IPS-18a (cell line): ENCODE measurements around the gene RNF175.
A peak's percentile ranks its signal among the peaks of the same experiment; 100 is the strongest.

Source experiments
- H3K27ac ChIP-seq: one replicate; pipeline ENCODE4 v1.5.1; 2013; ENCODE audit warnings: low read length
- H3K27me3 ChIP-seq: one replicate; pipeline ENCODE4 v1.6.1; 2013; ENCODE audit warnings: mild to moderate bottlenecking, low read length; ENCODE audit not compliant: control insufficient read depth, insufficient read depth
- H3K36me3 ChIP-seq: one replicate; pipeline ENCODE4 v1.6.1; 2013; ENCODE audit warnings: low read depth, low read length; ENCODE audit not compliant: control insufficient read depth
- H3K4me1 ChIP-seq: one replicate; pipeline ENCODE4 v1.6.1; 2013; ENCODE audit warnings: low read depth, low read length; ENCODE audit not compliant: control insufficient read depth
- H3K4me3 ChIP-seq: one replicate; pipeline ENCODE4 v1.5.1; 2013; ENCODE audit warnings: low read length
- H3K9ac ChIP-seq: one replicate; pipeline ENCODE4 v1.6.1; 2013; ENCODE audit warnings: mild to moderate bottlenecking, low read length, moderate library complexity
- H3K9me3 ChIP-seq: one replicate; pipeline ENCODE4 v1.6.1; 2013; ENCODE audit warnings: low read depth, low read length; ENCODE audit not compliant: control insufficient read depth

RNF175 gene

DNA sequence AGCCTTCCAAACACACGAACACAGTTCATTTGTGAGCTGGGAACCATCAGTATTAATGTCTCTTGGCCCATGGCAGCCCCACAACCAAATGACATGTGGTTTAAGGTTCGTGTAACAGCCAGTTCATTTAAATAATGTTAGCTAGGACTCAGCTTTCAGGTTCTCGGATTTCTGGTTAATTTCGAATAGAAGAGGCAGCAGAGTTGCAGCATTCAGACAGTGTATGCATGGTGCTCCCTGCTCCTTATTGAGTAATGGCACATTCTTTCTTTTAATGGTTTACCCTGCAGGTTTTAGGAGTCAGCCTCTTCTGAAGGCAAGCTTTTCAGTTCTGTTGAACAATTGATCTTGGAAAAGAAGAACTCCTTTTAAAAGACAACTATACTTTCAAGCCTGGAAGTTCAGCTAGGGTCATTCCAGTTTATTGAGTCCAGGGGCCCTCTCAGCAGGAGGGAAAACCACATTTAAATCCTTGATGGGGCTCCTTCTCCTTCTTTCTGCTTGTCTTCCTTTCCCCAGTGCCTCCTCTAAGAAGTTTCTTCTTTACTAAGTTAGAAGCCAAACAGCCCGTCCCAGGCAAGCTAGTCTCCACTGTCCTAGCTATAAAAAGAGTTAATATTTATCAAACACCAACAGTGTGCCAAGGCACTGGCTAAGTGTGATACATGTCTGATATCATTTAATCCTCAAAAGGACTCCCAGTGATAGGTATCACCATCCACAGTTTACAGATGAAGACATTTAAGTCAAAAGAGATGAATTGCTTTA lies 5.0 kb upstream of the RNF175 start:
- Histone ChIP-seq H3K27ac (no peak overlapping the region), H3K4me3 (no peak overlapping the region), H3K9ac (no peak overlapping the region), H3K4me1 (peaks cover 14% of the 10 kb centered on the region), H3K36me3 (no peaks in the 10 kb centered on the region), H3K9me3 (no peaks in the 10 kb centered on the region), H3K27me3 (no peaks in the 10 kb centered on the region)

DNA sequence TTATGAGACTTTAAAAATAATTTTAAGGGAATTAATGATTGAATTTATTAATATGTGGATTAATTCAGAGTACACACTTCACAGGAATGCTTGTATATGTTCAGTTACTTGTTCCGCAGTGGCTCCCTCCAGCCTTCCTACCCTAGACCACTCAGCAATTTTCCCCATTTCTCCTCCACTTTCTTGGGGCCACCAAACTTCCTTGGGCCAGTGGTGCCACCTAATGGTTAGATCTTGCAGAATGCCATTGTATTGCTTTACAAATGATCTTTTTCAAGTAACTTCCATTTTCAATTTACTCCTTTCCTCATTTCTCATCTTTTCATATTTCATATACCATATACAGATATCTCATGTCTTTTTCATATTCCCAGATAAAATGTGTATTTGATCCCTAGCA lies 3.6 kb upstream of the RNF175 start:
- H3K27me3 ChIP-seq: peaks cover 8% of the 10 kb centered on the region
- no peak overlapping the region for H3K27ac ChIP-seq
- no peaks in the 10 kb centered on the region for H3K36me3 ChIP-seq
- no peak overlapping the region for H3K9ac ChIP-seq
- H3K4me3 ChIP-seq: no peak overlapping the region
- H3K4me1 ChIP-seq: peaks cover 20% of the 10 kb centered on the region
- no peaks in the 10 kb centered on the region for H3K9me3 ChIP-seq

DNA sequence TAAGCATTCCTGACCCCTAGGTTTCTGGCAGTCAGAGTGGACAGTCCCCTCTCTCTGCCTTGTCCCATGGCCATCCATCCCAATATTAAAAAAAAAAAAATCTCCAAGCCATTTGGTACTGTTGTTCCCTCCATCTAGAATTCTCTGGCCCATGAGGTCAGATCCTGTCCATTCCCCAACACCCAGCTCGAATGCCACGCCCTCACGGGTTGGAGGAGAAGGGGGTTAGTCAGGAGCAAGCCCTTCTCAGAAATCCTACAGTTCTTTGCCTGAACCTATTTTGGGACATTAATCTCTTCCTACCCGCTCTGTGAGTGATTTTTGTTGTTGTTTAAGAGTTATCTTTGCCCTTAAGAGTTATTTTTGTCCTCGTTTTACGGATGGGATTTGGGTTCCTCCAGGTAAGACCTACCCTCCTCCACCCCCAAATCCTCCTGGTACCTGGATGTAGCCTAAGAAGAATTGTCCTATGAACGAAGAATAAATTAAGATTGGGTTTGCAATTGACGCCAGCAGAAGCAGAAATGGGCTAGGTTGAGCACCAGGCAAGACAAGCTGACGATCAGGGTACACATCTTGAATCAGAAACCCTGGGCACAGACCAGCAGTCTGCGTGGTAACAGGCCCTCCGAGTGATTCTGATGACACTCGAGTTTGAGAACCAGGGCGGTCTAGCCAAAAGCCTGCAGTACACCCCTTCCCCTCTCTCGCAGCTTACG lies 977 bp downstream of the RNF175 start:
- H3K9ac ChIP-seq: peak overlapping the region; percentile 62
- peak overlapping the region; percentile 72 for H3K4me3 ChIP-seq
- no peak overlapping the region for H3K27ac ChIP-seq
- H3K36me3 ChIP-seq: no peaks in the 10 kb centered on the region
- no peaks in the 10 kb centered on the region for H3K9me3 ChIP-seq
- peaks cover 8% of the 10 kb centered on the region for H3K27me3 ChIP-seq
- peaks cover 25% of the 10 kb centered on the region for H3K4me1 ChIP-seq

DNA sequence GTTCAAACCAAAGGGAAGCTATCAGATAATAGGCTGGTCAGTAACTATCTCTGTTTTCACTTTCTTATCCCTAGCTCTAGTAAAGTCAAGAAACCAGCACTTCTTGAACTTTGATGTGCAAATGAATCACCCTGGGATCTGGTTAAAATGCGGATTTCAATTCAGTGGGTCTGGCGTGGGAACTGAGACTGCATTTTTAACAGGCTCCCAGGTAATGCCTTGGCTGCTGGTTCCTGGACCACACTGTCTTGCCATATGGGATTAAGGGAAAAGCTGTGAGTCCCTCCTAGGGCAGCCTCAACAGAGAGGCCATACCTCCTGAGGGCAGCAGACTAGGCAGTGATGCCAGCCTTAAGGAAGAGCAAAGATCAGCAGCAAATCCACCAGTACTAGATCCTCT lies 1.7 kb downstream of the RNF175 start:
- Histone ChIP-seq H3K4me3 (peak overlapping the region; percentile 72), H3K27me3 (peaks cover 8% of the 10 kb centered on the region), H3K36me3 (no peaks in the 10 kb centered on the region), H3K9ac (no peak overlapping the region), H3K4me1 (peaks cover 25% of the 10 kb centered on the region), H3K27ac (no peak overlapping the region), H3K9me3 (no peaks in the 10 kb centered on the region)

DNA sequence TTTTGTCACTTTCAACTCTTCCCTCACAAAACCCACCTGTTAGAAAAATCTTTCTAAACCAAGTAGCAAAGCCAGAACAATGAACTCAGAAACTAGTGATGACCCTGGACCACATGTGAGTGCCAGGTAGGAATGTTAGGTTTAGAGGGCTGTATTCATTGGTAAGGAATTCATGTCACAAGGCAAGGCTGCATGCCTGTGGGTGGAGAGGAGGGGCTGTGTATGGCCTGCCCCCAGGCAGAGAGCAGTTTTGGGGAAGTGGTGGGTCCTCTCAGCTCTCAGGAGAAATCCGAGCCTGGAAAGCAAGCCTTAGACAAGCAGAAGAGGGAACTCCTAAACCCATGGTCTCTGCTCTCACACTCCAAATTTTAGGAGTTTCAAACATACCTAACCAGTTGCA lies 2.4 kb downstream of the RNF175 start:
- no peaks in the 10 kb centered on the region for H3K9me3 ChIP-seq
- peaks cover 25% of the 10 kb centered on the region for H3K4me1 ChIP-seq
- peaks cover 8% of the 10 kb centered on the region for H3K27me3 ChIP-seq
- H3K4me3 ChIP-seq: no peak overlapping the region
- H3K9ac ChIP-seq: no peak overlapping the region
- no peak overlapping the region for H3K27ac ChIP-seq
- no peaks in the 10 kb centered on the region for H3K36me3 ChIP-seq

DNA sequence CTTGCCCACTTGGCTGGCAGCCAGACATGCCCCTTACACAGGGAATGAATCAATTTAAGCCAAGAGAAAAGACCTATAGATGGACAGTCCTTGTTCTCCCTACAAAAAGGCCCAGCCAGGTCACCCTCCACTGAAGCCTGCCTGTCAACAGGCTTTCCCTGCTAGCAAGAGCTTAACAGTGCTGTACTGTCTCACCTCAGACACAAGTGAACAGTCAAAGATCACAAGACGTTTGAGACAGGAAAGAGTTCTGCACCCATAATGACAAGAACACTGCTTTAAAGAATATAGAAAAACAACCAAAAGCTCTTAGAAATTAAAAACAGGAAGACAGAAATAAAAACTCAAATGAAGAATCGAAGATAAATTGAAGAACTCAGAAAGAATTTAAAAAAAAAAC lies 4.6 kb downstream of the RNF175 start:
- Histone ChIP-seq H3K4me3 (no peak overlapping the region), H3K4me1 (peaks cover 19% of the 10 kb centered on the region), H3K36me3 (no peaks in the 10 kb centered on the region), H3K27me3 (peaks cover 8% of the 10 kb centered on the region), H3K27ac (no peak overlapping the region), H3K9me3 (no peaks in the 10 kb centered on the region), H3K9ac (no peak overlapping the region)

DNA sequence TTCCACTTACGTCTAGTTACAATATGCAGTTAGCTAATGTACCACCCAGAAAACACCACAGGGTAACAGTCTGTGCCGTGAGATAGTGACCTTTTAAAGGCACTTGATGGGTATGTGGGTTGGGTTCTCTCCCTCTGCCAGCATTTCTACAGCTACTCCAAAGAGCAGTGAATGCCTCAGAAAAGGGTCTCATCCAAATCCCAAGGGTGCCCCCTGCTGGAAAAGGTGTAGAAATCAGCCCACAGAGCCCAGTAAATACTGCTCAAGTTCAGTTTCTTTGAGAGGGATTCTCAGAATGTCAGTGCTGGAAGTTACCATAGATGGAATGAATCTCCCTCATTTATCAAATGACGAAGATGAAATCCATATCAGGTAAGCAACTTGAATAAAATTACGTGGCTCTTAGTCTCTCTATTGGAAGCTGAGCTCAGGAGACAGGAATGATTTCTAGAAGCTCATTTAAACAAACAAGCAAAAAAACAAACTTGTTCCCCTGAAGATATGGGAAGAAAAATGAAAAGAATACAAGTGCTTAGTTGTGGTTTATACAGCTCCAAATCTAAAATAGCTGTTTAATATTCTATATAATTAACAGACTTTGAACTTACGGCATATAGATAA lies 9.5 kb downstream of the RNF175 start:
- H3K27me3 ChIP-seq: no peaks in the 10 kb centered on the region
- H3K9ac ChIP-seq: no peak overlapping the region
- H3K9me3 ChIP-seq: no peaks in the 10 kb centered on the region
- no peak overlapping the region for H3K27ac ChIP-seq
- H3K4me1 ChIP-seq: no peaks in the 10 kb centered on the region
- no peak overlapping the region for H3K4me3 ChIP-seq
- H3K36me3 ChIP-seq: peaks cover 3% of the 10 kb centered on the region

DNA sequence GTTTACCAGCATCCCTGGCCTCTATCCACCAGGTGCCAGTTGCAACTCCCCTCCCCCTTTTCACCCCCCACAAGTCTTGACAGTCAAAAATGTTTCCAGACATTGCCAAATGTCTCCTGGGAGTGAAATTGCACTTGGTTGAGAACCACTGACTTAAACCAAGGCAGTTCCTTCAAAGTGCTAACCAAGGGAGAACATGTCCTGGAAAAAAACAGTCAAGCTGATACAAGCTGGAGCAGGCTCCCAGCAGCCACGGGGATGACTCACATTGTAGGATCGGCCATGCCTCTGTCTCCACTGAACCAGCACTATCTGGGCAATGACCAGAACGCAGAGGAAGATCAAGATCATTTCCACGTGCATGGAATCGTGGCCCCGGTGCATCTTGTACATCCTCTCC lies 11.4 kb downstream of the RNF175 start:
- Histone ChIP-seq H3K27ac (no peak overlapping the region), H3K27me3 (no peaks in the 10 kb centered on the region), H3K9ac (no peak overlapping the region), H3K36me3 (peaks cover 8% of the 10 kb centered on the region), H3K4me1 (no peaks in the 10 kb centered on the region), H3K4me3 (no peak overlapping the region), H3K9me3 (no peaks in the 10 kb centered on the region)

DNA sequence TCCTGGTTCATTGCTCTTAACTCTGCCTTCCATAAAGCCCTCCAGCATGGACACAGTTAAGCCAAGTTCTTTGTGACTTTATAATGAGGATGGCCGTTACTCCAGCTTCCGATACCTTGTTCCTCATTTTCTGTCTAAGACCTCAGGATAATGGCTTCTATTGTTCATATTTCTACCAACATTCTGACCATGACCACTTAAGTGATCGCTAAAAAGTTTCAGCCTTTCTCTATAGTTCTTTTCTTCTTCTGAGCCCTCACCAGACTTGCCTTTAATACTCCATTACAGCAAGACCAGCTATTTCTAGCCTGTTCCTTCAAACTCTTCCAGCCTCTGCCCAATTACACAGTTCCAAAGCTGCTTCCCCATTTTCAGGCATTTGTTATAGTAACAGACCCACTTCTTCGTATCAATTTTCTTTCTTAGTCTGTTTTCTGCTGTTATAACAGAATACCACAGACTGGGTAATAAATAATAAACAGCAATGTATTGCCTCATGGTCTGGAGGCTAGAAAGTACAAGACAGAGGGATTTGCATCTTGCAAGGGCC lies 12.3 kb downstream of the RNF175 start:
- H3K4me1 ChIP-seq: no peaks in the 10 kb centered on the region
- no peaks in the 10 kb centered on the region for H3K27me3 ChIP-seq
- H3K36me3 ChIP-seq: peaks cover 8% of the 10 kb centered on the region
- no peaks in the 10 kb centered on the region for H3K9me3 ChIP-seq
- no peak overlapping the region for H3K9ac ChIP-seq
- H3K27ac ChIP-seq: no peak overlapping the region
- no peak overlapping the region for H3K4me3 ChIP-seq

DNA sequence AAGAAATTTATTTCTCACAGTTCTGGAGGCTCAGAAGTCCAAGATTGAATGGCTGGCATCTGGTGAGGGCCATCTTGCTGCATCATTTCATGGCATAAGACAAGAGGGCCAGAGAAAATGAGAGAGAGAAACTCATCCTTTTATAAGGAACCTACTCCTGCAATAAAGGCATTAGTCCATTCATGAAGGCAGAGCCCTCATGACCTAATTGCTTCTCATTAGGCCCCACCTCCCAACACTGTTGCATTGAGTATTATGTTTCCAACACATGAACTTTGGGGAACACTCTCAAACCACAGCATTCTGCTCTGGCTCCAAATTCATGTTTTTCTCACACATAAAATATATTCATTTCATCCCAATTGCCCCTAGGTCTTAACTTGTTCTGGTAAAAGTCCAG lies 14.2 kb downstream of the RNF175 start:
- H3K4me3 ChIP-seq: no peak overlapping the region
- peaks cover 8% of the 10 kb centered on the region for H3K36me3 ChIP-seq
- H3K27ac ChIP-seq: no peak overlapping the region

DNA sequence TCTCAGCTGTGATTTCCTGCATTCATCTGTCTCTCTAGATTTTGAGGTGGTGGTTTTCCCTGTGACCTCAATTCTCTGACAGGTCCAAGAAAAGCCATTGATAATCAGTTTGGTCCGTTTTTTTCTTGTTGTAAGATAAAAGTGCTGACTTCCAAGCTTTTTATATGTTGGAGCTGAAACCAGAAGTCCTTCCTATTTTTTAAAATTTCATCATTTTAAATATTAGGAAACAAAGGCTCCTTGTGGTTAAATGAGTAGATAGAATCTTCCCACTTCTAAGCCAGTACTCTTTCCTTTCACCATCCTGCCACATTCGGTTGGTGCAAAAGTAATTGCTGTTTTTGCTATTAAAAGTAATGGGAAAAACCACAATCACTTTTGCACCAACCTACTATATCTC lies 18.3 kb downstream of the RNF175 start:
- Histone ChIP-seq H3K36me3 (peaks cover 8% of the 10 kb centered on the region), H3K9ac (no peak overlapping the region), H3K4me1 (no peaks in the 10 kb centered on the region), H3K27me3 (no peaks in the 10 kb centered on the region), H3K27ac (no peak overlapping the region), H3K4me3 (no peak overlapping the region), H3K9me3 (peaks cover 6% of the 10 kb centered on the region)

More for the DNA sequence above, 14.2 kb downstream of the RNF175 start:
- H3K4me1 ChIP-seq: no peaks in the 10 kb centered on the region
- H3K9me3 ChIP-seq: peaks cover 2% of the 10 kb centered on the region
- H3K9ac ChIP-seq: no peak overlapping the region
- no peaks in the 10 kb centered on the region for H3K27me3 ChIP-seq
